ENCODE measurements around the gene BRPF3.

Gene BRPF3

DNA sequence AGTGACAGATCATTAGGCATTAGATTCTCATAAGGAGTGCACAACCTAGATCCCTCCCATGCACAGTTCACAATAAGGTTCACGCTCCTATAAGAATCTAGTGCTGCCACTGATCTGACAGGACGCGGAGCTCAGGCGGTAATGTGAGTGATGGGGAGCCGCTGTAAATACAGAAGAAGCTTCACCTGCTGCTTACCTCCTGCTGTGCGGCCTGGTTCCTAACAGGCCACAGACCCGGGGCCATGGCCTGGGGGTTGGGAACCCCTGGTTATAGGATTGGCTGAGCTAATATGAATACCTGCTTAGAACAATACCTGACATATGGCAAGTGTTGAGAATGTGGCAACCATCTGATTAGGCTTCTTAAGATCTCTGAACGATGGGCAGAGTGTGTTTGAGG is 75.7 kb downstream of the BRPF3 start:
- no peak for DNase-seq

DNA sequence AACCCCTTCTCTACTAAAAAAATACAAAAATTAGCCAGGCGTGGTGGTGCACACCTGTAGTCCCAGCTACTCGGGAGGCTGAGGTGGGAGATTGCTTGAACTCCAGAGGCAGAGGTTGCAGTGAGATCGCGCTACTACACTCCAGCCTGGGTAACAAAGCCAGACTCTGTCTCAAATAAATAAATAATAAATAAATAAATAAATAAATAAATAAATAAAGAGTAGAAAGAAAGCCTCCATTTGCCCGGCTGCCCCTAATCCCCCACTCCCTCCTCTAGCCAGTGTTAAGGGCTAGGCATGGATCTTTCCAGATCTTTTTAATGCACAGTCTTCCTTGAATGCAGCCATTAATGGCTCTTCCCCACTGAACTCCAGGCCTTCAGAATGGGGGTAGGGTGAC is 76.5 kb downstream of the BRPF3 start:
- no peak for DNase-seq

DNA sequence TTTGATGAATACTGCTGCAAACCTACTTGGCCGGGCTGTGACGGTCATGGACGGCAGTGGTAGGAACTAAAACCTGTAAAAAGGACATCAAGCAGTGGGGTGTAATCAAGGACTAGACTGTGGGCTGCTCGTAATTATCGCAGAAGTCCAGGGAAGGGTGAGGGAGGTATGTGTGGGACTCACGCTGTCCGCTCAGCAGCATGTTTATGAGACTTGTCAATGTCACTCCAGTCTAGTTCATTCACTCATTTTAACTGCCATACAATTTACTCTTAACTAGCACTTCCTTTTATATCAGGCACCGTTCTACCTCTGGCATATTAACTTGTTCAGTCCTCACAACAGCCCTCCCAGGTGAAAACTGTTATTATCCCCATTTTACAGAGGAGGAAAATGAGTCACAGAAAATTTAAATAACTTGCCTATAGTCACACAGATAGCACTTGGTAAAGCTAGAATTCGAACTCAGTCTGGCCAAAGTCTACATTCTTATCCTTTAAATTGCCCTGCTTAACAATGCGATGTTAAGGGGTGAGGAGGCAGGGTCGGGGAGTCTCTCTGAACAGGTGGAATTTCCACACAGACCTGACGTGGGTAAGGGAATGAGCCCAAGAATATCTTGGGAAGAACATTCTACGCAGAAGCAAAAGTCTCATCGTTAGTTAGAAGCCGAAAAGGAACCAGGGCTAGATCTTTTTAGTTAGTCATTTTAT is 77.4 kb downstream of the BRPF3 start:
- DNase-seq, result no peak

DNA sequence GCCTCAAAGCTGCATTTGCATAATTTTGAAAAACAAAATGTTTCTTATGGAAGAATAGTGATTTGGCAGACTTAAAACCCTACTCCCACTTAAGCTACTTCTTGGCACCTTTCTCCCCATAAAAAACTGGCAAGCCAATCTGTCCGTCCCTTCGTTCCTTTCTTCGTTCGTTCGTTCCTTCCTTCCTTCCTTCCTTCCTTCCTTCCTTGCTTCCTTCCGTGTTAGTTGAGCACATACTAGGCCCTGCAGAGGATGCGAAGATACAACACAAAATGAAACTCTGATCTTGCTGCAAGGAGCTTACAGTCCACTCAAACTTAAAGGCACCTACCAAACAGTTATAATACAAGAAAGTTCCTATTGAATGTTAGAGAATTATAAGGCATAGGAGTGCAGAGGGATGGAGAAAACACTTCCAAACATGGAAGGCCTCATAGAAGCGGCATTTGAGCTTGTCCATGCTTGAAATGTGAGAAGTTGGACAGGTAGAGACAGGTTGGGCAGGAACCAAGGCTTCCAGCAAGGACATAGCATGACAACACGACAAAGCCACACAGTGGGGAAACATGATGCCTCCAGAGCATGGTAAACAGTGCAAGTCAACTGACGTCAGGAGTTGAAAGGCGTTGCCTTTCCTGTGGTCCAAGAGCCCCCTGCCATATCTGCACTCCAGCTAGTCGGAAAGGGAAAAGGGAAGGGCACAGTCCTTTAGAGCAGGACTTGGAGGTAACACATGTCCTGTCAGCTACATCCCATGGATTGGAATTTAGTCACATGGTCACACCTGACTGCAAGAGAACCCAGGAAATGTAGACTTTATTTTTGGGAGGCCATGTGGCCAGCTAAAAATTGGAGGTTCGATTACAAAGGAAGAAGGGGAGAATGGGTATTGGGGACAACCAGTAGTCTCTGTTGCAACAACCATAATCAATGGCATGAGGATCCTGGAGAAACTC is 80.3 kb downstream of the BRPF3 start:
- DNase-seq, result no peak

DNA sequence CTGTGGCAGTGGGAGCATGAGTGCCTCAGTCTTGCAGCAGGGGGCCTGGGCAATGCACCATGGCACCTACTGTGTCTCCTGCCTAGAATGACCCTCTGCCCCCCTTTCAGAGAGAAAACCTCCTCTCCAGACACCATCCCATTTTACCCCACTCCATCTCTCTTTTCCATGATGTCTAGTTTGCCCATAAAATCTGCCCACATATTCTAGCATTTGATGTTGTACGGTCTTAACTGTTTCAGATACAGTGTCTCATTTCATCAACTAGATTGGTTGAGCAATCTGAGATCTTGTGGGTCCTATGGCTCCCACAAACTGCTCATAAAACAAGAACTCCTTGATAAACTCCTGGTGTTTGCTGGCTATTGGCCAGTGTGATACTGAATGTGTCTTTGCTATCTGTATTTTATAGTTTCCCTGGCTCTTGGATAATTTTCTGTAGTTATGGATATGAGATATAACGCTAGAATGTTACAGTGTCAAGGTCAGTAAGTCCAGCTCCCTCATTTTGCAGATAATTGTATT is 81.5 kb downstream of the BRPF3 start:
- DNase-seq, result no peak

DNA sequence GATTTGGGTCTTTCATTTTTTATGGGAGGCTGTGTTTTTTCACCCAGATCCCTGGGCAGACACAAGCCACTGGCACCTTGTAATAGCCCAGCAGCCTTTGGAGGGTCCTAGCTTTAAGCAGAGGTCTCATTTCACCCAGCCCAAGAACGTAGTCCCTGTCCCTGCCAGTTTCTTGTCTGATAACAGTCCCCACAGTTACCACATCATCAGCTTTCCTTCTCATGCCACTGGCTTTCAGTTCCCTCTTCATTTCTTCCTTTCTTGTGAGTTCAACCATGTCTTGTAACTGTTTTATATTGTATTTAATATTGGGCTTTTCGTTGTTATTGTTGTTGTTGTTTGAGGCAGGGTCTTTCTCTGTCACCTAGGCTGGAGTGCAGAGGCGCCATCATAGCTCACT is 83.9 kb downstream of the BRPF3 start:
- DNase-seq, result no peak

DNA sequence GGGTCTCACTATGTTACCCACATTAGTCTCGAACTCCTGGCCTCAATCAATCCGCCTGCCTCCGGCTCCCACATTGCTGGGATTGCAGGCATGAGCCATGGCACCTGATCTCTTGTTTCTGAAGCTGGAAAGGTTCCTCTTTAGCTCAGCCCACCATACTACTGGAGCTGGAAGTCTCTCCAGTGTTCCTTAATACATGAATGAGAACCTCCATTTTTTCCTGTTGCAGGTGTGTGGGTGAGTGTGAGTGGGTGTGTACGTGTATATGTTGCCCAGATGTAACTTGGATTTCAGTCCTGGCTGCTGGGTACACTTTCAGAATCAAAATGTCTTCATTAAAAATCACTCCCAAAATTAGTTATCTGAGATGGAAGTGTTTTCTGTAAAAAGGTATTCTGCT is 84.4 kb downstream of the BRPF3 start:
- DNase-seq, result no peak
